Spleen (tissue), 11 donors: Measurements from ENCODE around the gene IL7R. TPM values are rescaled to one million over a fixed set of nuclear protein-coding genes. Genes with fewer than 3 reads are reported as not detected.

ENCODE experiments used
- DNase-seq: peaks from one replicate; pipeline ENCODE4 v3.0.0-alpha.2; 2020
- H3K27ac ChIP-seq, 8 donors: fragments of 200-600 bp; sonication (generic) in 7 of 8; 1 replicate in 4 of 8; 2 replicates in 4 of 8; pipeline versions ENCODE4 v1.5.0 to v1.8.0; 2016 to 2021; ENCODE audit warnings: inconsistent platforms in 4 of 8, mild to moderate bottlenecking in 4 of 8, moderate library complexity in 1 of 8
- H3K27me3 ChIP-seq, 7 donors: fragments of 200-600 bp; sonication (generic) in 6 of 7; replicated peaks in 1 of 7; 1 replicate in 4 of 7; 2 replicates in 3 of 7; pipeline versions ENCODE4 v1.5.0 to v1.8.0; 2016 to 2021; ENCODE audit warnings: inconsistent platforms in 3 of 7, mild to moderate bottlenecking in 1 of 7
- H3K36me3 ChIP-seq, 6 donors: fragments of 200-600 bp; sonication (generic) in 5 of 6; 1 replicate in 4 of 6; 2 replicates in 2 of 6; pipeline versions ENCODE4 v1.5.0 to v1.8.0; 2016 to 2021; ENCODE audit warnings: inconsistent platforms in 2 of 6
- H3K4me1 ChIP-seq, 6 donors: fragments of 200-600 bp; sonication (generic) in 5 of 6; 1 replicate in 3 of 6; 2 replicates in 3 of 6; pipeline versions ENCODE4 v1.5.0 to v1.8.0; 2016 to 2021; ENCODE audit warnings: inconsistent platforms in 3 of 6
- H3K4me3 ChIP-seq, 8 donors: fragments of 200-600 bp; sonication (generic) in 7 of 8; 1 replicate in 4 of 8; 2 replicates in 4 of 8; pipeline versions ENCODE4 v1.5.0 to v1.8.0; 2016 to 2021; ENCODE audit warnings: inconsistent platforms in 4 of 8, mild to moderate bottlenecking in 4 of 8, moderate library complexity in 2 of 8
- H3K9me3 ChIP-seq, 8 donors: fragments of 200-600 bp; sonication (generic) in 7 of 8; 1 replicate in 4 of 8; 2 replicates in 4 of 8; pipeline versions ENCODE4 v1.5.0 to v1.8.0; 2016 to 2021; ENCODE audit warnings: inconsistent platforms in 4 of 8
- POLR2A ChIP-seq, 3 donors: fragments of 450-650 bp; IDR thresholded peaks; one replicate each; pipeline ENCODE4 v1.5.1; 2017; ENCODE audit warnings: antibody characterized with exemption in 3 of 3, mild to moderate bottlenecking in 1 of 3
- POLR2AphosphoS5 ChIP-seq, 3 donors: sonication (generic); formaldehyde crosslinking; IDR thresholded peaks; one replicate each; pipeline ENCODE4 v1.5.1; 2017; ENCODE audit warnings: antibody characterized with exemption in 3 of 3
- WGBS, 5 donors: extraction: QIAGEN DNeasy Blood & Tissue Kit in 3 of 5; methylation state at CpG; one replicate each; pipeline versions ENCODE4 v1.1.5 to v1.1.7; 2013 to 2018; 5-methylcytosine and 5-hydroxymethylcytosine counted together
- intact Hi-C: fragments of 100-400 bp; cut with DNase I; formaldehyde crosslinking; loops from one replicate; pipeline ENCODE4 v1.15.0; 2023; ENCODE audit warnings: low total_unique reads
- polyA plus RNA-seq, 3 donors: library from polyadenylated mRNA; stranded (reverse); fragments of 200-250 nt; gene quantifications; one replicate each; pipeline ENCODE4 v1.2.1, GENCODE V29; 2013
- total RNA-seq, 7 donors: library from RNA; depleted of rRNA in 3 of 7; stranded (reverse); fragments of >200 nt in 3 of 7; fragmentation: NEBNext Ultra II Directional in 4 of 7; extraction: Animal tissue kit (Norgen Biotek cat#: 25700) in 4 of 7; gene quantifications; one replicate each; pipeline versions ENCODE4 v1.1.0 to v1.2.1, GENCODE V29; 2016 to 2021
- TF ChIP-seq, protein P1 (sequence below), 11 experiments: fragments of 200-600 bp in 7 of 11; fragments of 450-650 bp in 4 of 11; sonication (generic) in 4 of 11; IDR thresholded peaks in 8 of 11; conservative IDR thresholded peaks in 3 of 11; 1 replicate in 7 of 11; 2 replicates in 4 of 11; pipeline versions ENCODE4 v1.4.0 to v1.8.0; 2016 to 2021; ENCODE audit warnings: antibody characterized with exemption in 11 of 11, inconsistent platforms in 4 of 11, mild to moderate bottlenecking in 1 of 11
- donor health status: healthy with polysubstance abuse.
- donor health status: DM: no; HTN: no; CAD: no; lungs with moderate emphysema.
- donor health status: DM: no; HTN: no; CAD: no.
- donor health status: Bipolar disorder and iron deficiency.
- donor health status: healthy.
- donor health status: DM: no; HTN: no; CAD: no.
- donor health status: DM: yes; HTN: yes; CAD: no.

IL7R gene
- total and polyA plus RNA-seq, 10 donors = 13.5 to 280 (median 96.0) TPM

DNA sequence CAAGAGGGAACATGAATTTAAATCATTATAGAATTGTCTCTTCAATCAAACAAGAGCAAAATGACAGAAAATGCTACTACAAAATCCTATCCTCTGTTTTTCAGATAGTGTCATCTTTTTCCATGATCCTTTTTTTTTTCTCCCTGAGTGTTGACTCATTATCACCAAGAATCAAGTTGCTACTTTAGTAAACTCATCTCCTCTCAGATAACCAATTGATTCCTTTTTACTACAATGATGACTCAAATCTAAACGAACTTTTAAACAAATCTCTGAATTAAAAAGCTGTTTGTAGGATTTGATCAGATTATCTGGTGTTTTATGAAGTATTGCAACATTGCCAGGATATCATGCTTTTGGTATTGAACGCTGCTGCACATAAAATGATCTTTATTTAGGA, 23.9 kb upstream of the IL7R start:
- no peaks in the 10 kb centered on the region for H3K36me3 ChIP-seq
- TF ChIP-seq, protein P1, sequence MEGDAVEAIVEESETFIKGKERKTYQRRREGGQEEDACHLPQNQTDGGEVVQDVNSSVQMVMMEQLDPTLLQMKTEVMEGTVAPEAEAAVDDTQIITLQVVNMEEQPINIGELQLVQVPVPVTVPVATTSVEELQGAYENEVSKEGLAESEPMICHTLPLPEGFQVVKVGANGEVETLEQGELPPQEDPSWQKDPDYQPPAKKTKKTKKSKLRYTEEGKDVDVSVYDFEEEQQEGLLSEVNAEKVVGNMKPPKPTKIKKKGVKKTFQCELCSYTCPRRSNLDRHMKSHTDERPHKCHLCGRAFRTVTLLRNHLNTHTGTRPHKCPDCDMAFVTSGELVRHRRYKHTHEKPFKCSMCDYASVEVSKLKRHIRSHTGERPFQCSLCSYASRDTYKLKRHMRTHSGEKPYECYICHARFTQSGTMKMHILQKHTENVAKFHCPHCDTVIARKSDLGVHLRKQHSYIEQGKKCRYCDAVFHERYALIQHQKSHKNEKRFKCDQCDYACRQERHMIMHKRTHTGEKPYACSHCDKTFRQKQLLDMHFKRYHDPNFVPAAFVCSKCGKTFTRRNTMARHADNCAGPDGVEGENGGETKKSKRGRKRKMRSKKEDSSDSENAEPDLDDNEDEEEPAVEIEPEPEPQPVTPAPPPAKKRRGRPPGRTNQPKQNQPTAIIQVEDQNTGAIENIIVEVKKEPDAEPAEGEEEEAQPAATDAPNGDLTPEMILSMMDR (IDR thresholded peaks at IDR 0.05 in 8 of 11, conservative IDR thresholded peaks at IDR 0.05 in 3 of 11) = no peak
- TF ChIP-seq POLR2AphosphoS5 (IDR thresholded peaks at IDR 0.05) (no peak), POLR2A (IDR thresholded peaks at IDR 0.05) (no peak)
- no peak overlapping the region for H3K4me3 ChIP-seq
- H3K27me3 ChIP-seq = no peaks in the 10 kb centered on the region
- intact Hi-C loops = no loop called here
- no peaks in the 10 kb centered on the region for H3K4me1 ChIP-seq
- H3K27ac ChIP-seq = peak overlapping the region in 3 of 8 donors; percentile 12 to 53 (median 52)
- DNase-seq = no peak
- H3K9me3 ChIP-seq = no peaks in the 10 kb centered on the region
- WGBS, 5 donors = 67 to 82% (median 70%) methylated on average over 2 of the region's 2 CpGs

- Histone ChIP-seq H3K27ac (peak overlapping the region in 5 of 8 donors; percentile 12 to 53 (median 38)), H3K4me1 (no peaks in the 10 kb centered on the region), H3K36me3 (no peaks in the 10 kb centered on the region), H3K4me3 (no peak overlapping the region), H3K9me3 (no peaks in the 10 kb centered on the region), H3K27me3 (no peaks in the 10 kb centered on the region)
- no peak for TF ChIP-seq POLR2A (IDR thresholded peaks at IDR 0.05)
- no peak for TF ChIP-seq POLR2AphosphoS5 (IDR thresholded peaks at IDR 0.05)
- TF ChIP-seq, protein P1 (IDR thresholded peaks at IDR 0.05 in 8 of 11, conservative IDR thresholded peaks at IDR 0.05 in 3 of 11) = no peak
- intact Hi-C loops = no loop called here
- 75 to 89% (median 79%) methylated on average over 2 of the region's 2 CpGs for WGBS, 5 donors
- DNase-seq = no peak
These were observed 23.5 kb upstream of the IL7R start for GRCh38 chr5:35833224-35833623.

GRCh38 chr5:35835796-35836742, 20.6 kb upstream of the IL7R start:
- Histone ChIP-seq H3K36me3 (no peaks in the 10 kb centered on the region), H3K4me1 (no peaks in the 10 kb centered on the region), H3K4me3 (no peak overlapping the region), H3K9me3 (no peaks in the 10 kb centered on the region), H3K27me3 (no peaks in the 10 kb centered on the region), H3K27ac (peak overlapping the region in 4 of 8 donors; percentile 5 to 53 (median 45))
- intact Hi-C loops = no loop called here
- 73 to 85% (median 81%) methylated on average over 7 of the region's 7 CpGs for WGBS, 5 donors
- DNase-seq = no peak
- TF ChIP-seq POLR2AphosphoS5 (IDR thresholded peaks at IDR 0.05) = no peak
- TF ChIP-seq, protein P1 (IDR thresholded peaks at IDR 0.05 in 8 of 11, conservative IDR thresholded peaks at IDR 0.05 in 3 of 11) = no peak
- TF ChIP-seq POLR2A (IDR thresholded peaks at IDR 0.05) = no peak

DNA sequence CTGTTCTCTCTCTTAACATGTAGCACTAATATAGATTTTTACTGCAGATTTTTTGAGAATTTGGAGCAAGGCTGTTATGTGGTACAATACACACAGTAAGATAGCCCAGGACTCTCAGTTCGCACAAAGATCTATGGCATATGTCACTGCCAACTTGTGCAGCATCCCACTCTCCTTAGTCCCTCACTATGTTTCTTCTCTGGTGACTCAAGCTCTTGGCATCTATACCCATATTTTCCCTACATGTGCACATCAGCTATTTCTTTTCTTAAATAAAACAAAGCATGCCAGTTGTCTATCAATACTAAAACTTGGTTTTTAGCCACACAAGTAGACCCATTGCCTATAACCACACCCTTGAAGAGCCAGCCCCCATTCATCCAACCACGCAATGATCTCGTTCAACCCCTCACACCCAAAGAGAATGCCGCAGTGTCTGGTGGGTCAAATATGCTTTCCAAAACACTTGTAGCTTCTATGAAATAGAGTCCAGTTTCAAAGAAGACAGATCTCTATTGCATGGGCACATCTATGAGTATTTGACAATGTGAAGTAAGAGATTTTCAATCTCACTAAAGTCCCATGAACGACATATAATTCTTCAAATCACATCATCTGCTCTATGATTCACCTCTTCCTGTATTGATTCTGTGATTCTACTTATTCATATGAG, 18.2 kb upstream of the IL7R start:
- Histone ChIP-seq H3K4me1 (no peaks in the 10 kb centered on the region), H3K4me3 (no peak overlapping the region), H3K27ac (no peak overlapping the region), H3K9me3 (peaks cover 0 to 11% (median 0%) of the 10 kb centered on the region in 8 donors), H3K27me3 (no peaks in the 10 kb centered on the region), H3K36me3 (no peaks in the 10 kb centered on the region)
- TF ChIP-seq POLR2A (IDR thresholded peaks at IDR 0.05) (no peak), POLR2AphosphoS5 (IDR thresholded peaks at IDR 0.05) (no peak)
- TF ChIP-seq, protein P1 (IDR thresholded peaks at IDR 0.05 in 8 of 11, conservative IDR thresholded peaks at IDR 0.05 in 3 of 11) = no peak
- no peak for DNase-seq
- WGBS, 5 donors = 83 to 96% (median 90%) methylated on average over 5 of the region's 5 CpGs
- intact Hi-C loops = no loop called here
